ENCODE data around the gene EHD1.

The EHD1 gene

GRCh38 chr11:64897381-64898075 is 19.1 kb upstream of the EHD1 start:
- Histone ChIP-seq H3K27me3 (ENCODE audit: insufficient read depth, low read length) (no peaks in the 10 kb centered on the region), H3K27ac (ENCODE audit: low read depth, low read length) (no peak overlapping the region), H3K36me3 (ENCODE audit: insufficient read depth, low read length) (no peaks in the 10 kb centered on the region)

GRCh38 chr11:64896448-64897022 is 18.1 kb upstream of the EHD1 start:
- H2AFZ ChIP-seq (ENCODE audit: low read length, unreplicated experiment), result no peak overlapping the region
- no peaks in the 10 kb centered on the region for H3K4me1 ChIP-seq (ENCODE audit: control insufficient read depth, insufficient read depth, low read length, unreplicated experiment)
- no peak overlapping the region for H3K4me3 ChIP-seq (ENCODE audit: low read depth, low read length)
- H3K27ac ChIP-seq (ENCODE audit: low read depth, low read length), result no peak overlapping the region
- H3K27me3 ChIP-seq (ENCODE audit: insufficient read depth, low read length), result no peaks in the 10 kb centered on the region
- no peaks in the 10 kb centered on the region for H3K79me2 ChIP-seq (ENCODE audit: control insufficient read depth, insufficient read depth, low read length, unreplicated experiment)
- no peaks in the 10 kb centered on the region for H3K36me3 ChIP-seq (ENCODE audit: insufficient read depth, low read length)

More at GRCh38 chr11:64897381-64898075, 19.1 kb upstream of the EHD1 start:
- Histone ChIP-seq H3K79me2 (ENCODE audit: control insufficient read depth, insufficient read depth, low read length, unreplicated experiment) (no peaks in the 10 kb centered on the region), H2AFZ (ENCODE audit: low read length, unreplicated experiment) (no peak overlapping the region), H3K4me1 (ENCODE audit: control insufficient read depth, insufficient read depth, low read length, unreplicated experiment) (no peaks in the 10 kb centered on the region), H3K4me3 (ENCODE audit: low read depth, low read length) (no peak overlapping the region)

- Histone ChIP-seq H3K27ac (ENCODE audit: low read depth, low read length) (no peak overlapping the region), H2AFZ (ENCODE audit: low read length, unreplicated experiment) (no peak overlapping the region), H3K36me3 (ENCODE audit: insufficient read depth, low read length) (no peaks in the 10 kb centered on the region), H3K79me2 (ENCODE audit: control insufficient read depth, insufficient read depth, low read length, unreplicated experiment) (no peaks in the 10 kb centered on the region), H3K4me3 (ENCODE audit: low read depth, low read length) (no peak overlapping the region), H3K4me1 (ENCODE audit: control insufficient read depth, insufficient read depth, low read length, unreplicated experiment) (no peaks in the 10 kb centered on the region), H3K27me3 (ENCODE audit: insufficient read depth, low read length) (no peaks in the 10 kb centered on the region)
These were observed 16.5 kb upstream of the EHD1 start for GRCh38 chr11:64894812-64895452.

- H3K4me1 ChIP-seq (ENCODE audit: control insufficient read depth, insufficient read depth, low read length, unreplicated experiment), result no peaks in the 10 kb centered on the region
- no peaks in the 10 kb centered on the region for H3K79me2 ChIP-seq (ENCODE audit: control insufficient read depth, insufficient read depth, low read length, unreplicated experiment)
- H3K27ac ChIP-seq (ENCODE audit: low read depth, low read length), result no peak overlapping the region
- no peak overlapping the region for H2AFZ ChIP-seq (ENCODE audit: low read length, unreplicated experiment)
- H3K27me3 ChIP-seq (ENCODE audit: insufficient read depth, low read length), result no peaks in the 10 kb centered on the region
- H3K36me3 ChIP-seq (ENCODE audit: insufficient read depth, low read length), result no peaks in the 10 kb centered on the region
- H3K4me3 ChIP-seq (ENCODE audit: low read depth, low read length), result no peak overlapping the region
These were observed 15.8 kb upstream of the EHD1 start for GRCh38 chr11:64894070-64894811.

- H3K79me2 ChIP-seq (ENCODE audit: control insufficient read depth, insufficient read depth, low read length, unreplicated experiment), result no peaks in the 10 kb centered on the region
- H3K27ac ChIP-seq (ENCODE audit: low read depth, low read length), result no peak overlapping the region
- H3K4me1 ChIP-seq (ENCODE audit: control insufficient read depth, insufficient read depth, low read length, unreplicated experiment), result peaks cover 4% of the 10 kb centered on the region
- no peaks in the 10 kb centered on the region for H3K27me3 ChIP-seq (ENCODE audit: insufficient read depth, low read length)
- no peak overlapping the region for H2AFZ ChIP-seq (ENCODE audit: low read length, unreplicated experiment)
- no peak overlapping the region for H3K4me3 ChIP-seq (ENCODE audit: low read depth, low read length)
- no peaks in the 10 kb centered on the region for H3K36me3 ChIP-seq (ENCODE audit: insufficient read depth, low read length)
These were observed 15.0 kb upstream of the EHD1 start for GRCh38 chr11:64893194-64894069.

- Histone ChIP-seq H2AFZ (ENCODE audit: low read length, unreplicated experiment) (no peak overlapping the region), H3K79me2 (ENCODE audit: control insufficient read depth, insufficient read depth, low read length, unreplicated experiment) (no peaks in the 10 kb centered on the region), H3K4me3 (ENCODE audit: low read depth, low read length) (no peak overlapping the region), H3K4me1 (ENCODE audit: control insufficient read depth, insufficient read depth, low read length, unreplicated experiment) (peaks cover 8% of the 10 kb centered on the region), H3K27ac (ENCODE audit: low read depth, low read length) (no peak overlapping the region), H3K36me3 (ENCODE audit: insufficient read depth, low read length) (no peaks in the 10 kb centered on the region), H3K27me3 (ENCODE audit: insufficient read depth, low read length) (no peaks in the 10 kb centered on the region)
These were observed 14.4 kb upstream of the EHD1 start for GRCh38 chr11:64892838-64893193.

- no peaks in the 10 kb centered on the region for H3K27me3 ChIP-seq (ENCODE audit: insufficient read depth, low read length)
- peaks cover 12% of the 10 kb centered on the region for H3K4me1 ChIP-seq (ENCODE audit: control insufficient read depth, insufficient read depth, low read length, unreplicated experiment)
- H3K79me2 ChIP-seq (ENCODE audit: control insufficient read depth, insufficient read depth, low read length, unreplicated experiment), result no peaks in the 10 kb centered on the region
- H3K4me3 ChIP-seq (ENCODE audit: low read depth, low read length), result no peak overlapping the region
- H2AFZ ChIP-seq (ENCODE audit: low read length, unreplicated experiment), result no peak overlapping the region
- H3K27ac ChIP-seq (ENCODE audit: low read depth, low read length), result no peak overlapping the region
- H3K36me3 ChIP-seq (ENCODE audit: insufficient read depth, low read length), result no peaks in the 10 kb centered on the region
These were observed 14.0 kb upstream of the EHD1 start for GRCh38 chr11:64892411-64892831.

GRCh38 chr11:64891880-64892279 is 13.5 kb upstream of the EHD1 start:
- no peak overlapping the region for H2AFZ ChIP-seq (ENCODE audit: low read length, unreplicated experiment)
- no peaks in the 10 kb centered on the region for H3K27me3 ChIP-seq (ENCODE audit: insufficient read depth, low read length)
- H3K27ac ChIP-seq (ENCODE audit: low read depth, low read length), result no peak overlapping the region
- no peak overlapping the region for H3K4me3 ChIP-seq (ENCODE audit: low read depth, low read length)
- H3K79me2 ChIP-seq (ENCODE audit: control insufficient read depth, insufficient read depth, low read length, unreplicated experiment), result no peaks in the 10 kb centered on the region
- H3K36me3 ChIP-seq (ENCODE audit: insufficient read depth, low read length), result no peaks in the 10 kb centered on the region
- peaks cover 15% of the 10 kb centered on the region for H3K4me1 ChIP-seq (ENCODE audit: control insufficient read depth, insufficient read depth, low read length, unreplicated experiment)

- H3K4me3 ChIP-seq (ENCODE audit: low read depth, low read length), result no peak overlapping the region
- H3K27ac ChIP-seq (ENCODE audit: low read depth, low read length), result no peak overlapping the region
- H3K79me2 ChIP-seq (ENCODE audit: control insufficient read depth, insufficient read depth, low read length, unreplicated experiment), result no peaks in the 10 kb centered on the region
- no peaks in the 10 kb centered on the region for H3K36me3 ChIP-seq (ENCODE audit: insufficient read depth, low read length)
- H2AFZ ChIP-seq (ENCODE audit: low read length, unreplicated experiment), result no peak overlapping the region
- H3K27me3 ChIP-seq (ENCODE audit: insufficient read depth, low read length), result no peaks in the 10 kb centered on the region
- H3K4me1 ChIP-seq (ENCODE audit: control insufficient read depth, insufficient read depth, low read length, unreplicated experiment), result peaks cover 15% of the 10 kb centered on the region
These were observed 12.9 kb upstream of the EHD1 start for GRCh38 chr11:64891215-64891848.

- no peak overlapping the region for H3K27ac ChIP-seq (ENCODE audit: low read depth, low read length)
- peaks cover 23% of the 10 kb centered on the region for H3K4me1 ChIP-seq (ENCODE audit: control insufficient read depth, insufficient read depth, low read length, unreplicated experiment)
These were observed 12.1 kb upstream of the EHD1 start for GRCh38 chr11:64890522-64890939.

More at GRCh38 chr11:64890522-64890939, 12.1 kb upstream of the EHD1 start:
- Histone ChIP-seq H3K4me3 (ENCODE audit: low read depth, low read length) (no peak overlapping the region), H3K36me3 (ENCODE audit: insufficient read depth, low read length) (no peaks in the 10 kb centered on the region), H2AFZ (ENCODE audit: low read length, unreplicated experiment) (no peak overlapping the region), H3K79me2 (ENCODE audit: control insufficient read depth, insufficient read depth, low read length, unreplicated experiment) (no peaks in the 10 kb centered on the region), H3K27me3 (ENCODE audit: insufficient read depth, low read length) (no peaks in the 10 kb centered on the region)

All from ACC112 (cell line).